ENCODE results near the gene ZFYVE21. TPM values are rescaled to one million over a fixed set of nuclear protein-coding genes. Genes with fewer than 3 reads are reported as not detected.

The ZFYVE21 gene
- total RNA-seq, 1 experiment from 2014 or later = 59.7 TPM

- peak; percentile 95 for ATAC-seq
- peak; percentile 61 for DNase-seq (ENCODE audit: low spot score)
- ChIA-PET CTCF (interaction anchor here (0.6 to 1.1 kb wide), 10 partner anchors 11 to 210 kb away, joined by 3 to 6 read pairs (median 3); no protein-coding TSS in a partner anchor), POLR2A (no interaction called here)
- Mint-ChIP-seq H3K27me3 (ENCODE audit: low read depth) (no peaks in the 10 kb centered on the region), H3K27ac (no peak overlapping the region; the same call in 1 of the 2 replicates), H3K9me3 (no peaks in the 10 kb centered on the region), H3K4me3 (no peak overlapping the region), H3K4me1 (no peaks in the 10 kb centered on the region), H3K36me3 (peaks cover 59% of the 10 kb centered on the region)
- TF ChIP-seq SMAD4 (CRISPR knock-in tag; IDR thresholded peaks at IDR 0.05) (no peak), CBFB (CRISPR knock-in tag; IDR thresholded peaks at IDR 0.05; ENCODE audit: low read depth) (no peak), ZNF281 (CRISPR knock-in tag; IDR thresholded peaks at IDR 0.05) (no peak), CREM (CRISPR knock-in tag; IDR thresholded peaks at IDR 0.05) (no peak), USF2 (CRISPR knock-in tag; IDR thresholded peaks at IDR 0.05) (peak; percentile 50; the same call in 1 of the 2 replicates), ARID4B (CRISPR knock-in tag; IDR thresholded peaks at IDR 0.05; ENCODE audit: borderline replicate concordance) (no peak), NFATC4 (CRISPR knock-in tag; IDR thresholded peaks at IDR 0.05) (no peak), ZMAT4 (CRISPR knock-in tag; IDR thresholded peaks at IDR 0.05) (no peak), ZNF121 (CRISPR knock-in tag; IDR thresholded peaks at IDR 0.05) (no peak), MAX (CRISPR knock-in tag; IDR thresholded peaks at IDR 0.05) (0 out of 2 replicates have a peak, but pooled peaks have one; percentile 27), USF1 (CRISPR knock-in tag; IDR thresholded peaks at IDR 0.05) (peak; percentile 38; the same call in 1 of the 2 replicates), ZNF317 (CRISPR knock-in tag; IDR thresholded peaks at IDR 0.05; ENCODE audit: borderline replicate concordance, low read depth) (no peak)
Measured at GRCh38 chr14:103679351-103679750, 36.3 kb upstream of the ZFYVE21 start.

GRCh38 chr14:103680491-103681231 lies 34.9 kb upstream of the ZFYVE21 start:
- Mint-ChIP-seq H3K4me3 (no peak overlapping the region), H3K4me1 (no peaks in the 10 kb centered on the region), H3K27me3 (ENCODE audit: low read depth) (no peaks in the 10 kb centered on the region), H3K27ac (no peak overlapping the region), H3K36me3 (peaks cover 59% of the 10 kb centered on the region), H3K9me3 (no peaks in the 10 kb centered on the region)
- TF ChIP-seq TCF7 (CRISPR knock-in tag; IDR thresholded peaks at IDR 0.05; ENCODE audit: low read depth) = no peak
- TF ChIP-seq SP1 (CRISPR knock-in tag; conservative IDR thresholded peaks at IDR 0.05) = no peak
- no peak for TF ChIP-seq NR2C2 (CRISPR knock-in tag; IDR thresholded peaks at IDR 0.05)
- TF ChIP-seq ZNF263 (CRISPR knock-in tag; IDR thresholded peaks at IDR 0.05; ENCODE audit: low read depth) = no peak
- TF ChIP-seq STAT6 (CRISPR knock-in tag; conservative IDR thresholded peaks at IDR 0.05; ENCODE audit: low read depth) = no peak
- no peak for TF ChIP-seq ZBTB21 (CRISPR knock-in tag; IDR thresholded peaks at IDR 0.05; ENCODE audit: borderline replicate concordance)
- no peak for TF ChIP-seq USF1 (CRISPR knock-in tag; IDR thresholded peaks at IDR 0.05)
- CTCF ChIA-PET = interaction anchor here (0.8 to 1.1 kb wide), 6 partner anchors 14 to 210 kb away, joined by 3 to 5 read pairs (median 4); no protein-coding TSS in a partner anchor
- DNase-seq (ENCODE audit: low spot score) = no peak
- POLR2A ChIA-PET = interaction anchor here (0.6 kb wide), 1 partner anchor 18 kb away, joined by 4 read pairs; no protein-coding TSS in a partner anchor
- ATAC-seq = no peak
